ENCODE data around the gene CCL8.

The CCL8 gene

GRCh38 chr17:34366529-34367107 lies 47.4 kb downstream of the CCL8 start:
- Histone ChIP-seq H3K4me1 (no peaks in the 10 kb centered on the region), H3K4me3 (no peak overlapping the region), H3K27ac (no peak overlapping the region), H3K9me3 (no peaks in the 10 kb centered on the region), H3K27me3 (peaks cover 0 to 16% of the 10 kb centered on the region in 2 donors), H3K36me3 (no peaks in the 10 kb centered on the region)
- intact Hi-C loops (cut with DNase I; ENCODE audit: low total_unique reads) = no loop called here
- DNase-seq = no peak
- TF ChIP-seq CTCF (IDR thresholded peaks at IDR 0.05) = no peak

- intact Hi-C loops (cut with DNase I; ENCODE audit: low total_unique reads) = no loop called here
- no peak for DNase-seq
- peaks cover 0 to 9% of the 10 kb centered on the region in 2 donors for H3K27me3 ChIP-seq
- H3K36me3 ChIP-seq = no peaks in the 10 kb centered on the region
- no peak overlapping the region for H3K27ac ChIP-seq
- no peaks in the 10 kb centered on the region for H3K4me1 ChIP-seq
- TF ChIP-seq CTCF (IDR thresholded peaks at IDR 0.05) = no peak
- no peak overlapping the region for H3K4me3 ChIP-seq
- H3K9me3 ChIP-seq = no peaks in the 10 kb centered on the region
These were observed 48.4 kb downstream of the CCL8 start for GRCh38 chr17:34367486-34368195.

- Histone ChIP-seq H3K27ac (no peak overlapping the region), H3K27me3 (peaks cover 0 to 3% of the 10 kb centered on the region in 2 donors), H3K4me1 (no peaks in the 10 kb centered on the region), H3K9me3 (no peaks in the 10 kb centered on the region), H3K36me3 (no peaks in the 10 kb centered on the region), H3K4me3 (no peak overlapping the region)
- intact Hi-C loops (cut with DNase I; ENCODE audit: low total_unique reads) = no loop called here
- TF ChIP-seq CTCF (IDR thresholded peaks at IDR 0.05) = no peak
- DNase-seq = no peak
These were observed 49.1 kb downstream of the CCL8 start for GRCh38 chr17:34368196-34368945.

- no peak overlapping the region for H3K27ac ChIP-seq
- no peaks in the 10 kb centered on the region for H3K36me3 ChIP-seq
- DNase-seq = no peak
- no peaks in the 10 kb centered on the region for H3K4me1 ChIP-seq
- TF ChIP-seq CTCF (IDR thresholded peaks at IDR 0.05) = no peak
- peaks cover 0 to 3% of the 10 kb centered on the region in 2 donors for H3K27me3 ChIP-seq
- no peaks in the 10 kb centered on the region for H3K9me3 ChIP-seq
- intact Hi-C loops (cut with DNase I; ENCODE audit: low total_unique reads) = no loop called here
- H3K4me3 ChIP-seq = no peak overlapping the region
These were observed 49.8 kb downstream of the CCL8 start for GRCh38 chr17:34368946-34369500.

- no peak overlapping the region for H3K27ac ChIP-seq
- H3K4me3 ChIP-seq = no peak overlapping the region
- no peaks in the 10 kb centered on the region for H3K36me3 ChIP-seq
- intact Hi-C loops (cut with DNase I; ENCODE audit: low total_unique reads) = no loop called here
- H3K27me3 ChIP-seq = peaks cover 0 to 3% of the 10 kb centered on the region in 2 donors
- no peaks in the 10 kb centered on the region for H3K9me3 ChIP-seq
- DNase-seq = no peak
- no peak for TF ChIP-seq CTCF (IDR thresholded peaks at IDR 0.05)
- H3K4me1 ChIP-seq = no peaks in the 10 kb centered on the region
These were observed 50.3 kb downstream of the CCL8 start for GRCh38 chr17:34369571-34369970.

Measured in tibial artery (tissue), 4 donors.